ENCODE results near the gene SNRPA.
"Not testable (repeated sequence)": the region's sequence is repeated elsewhere in the genome, so short reads cannot be mapped to it uniquely, and the experiment has no call there.

SNRPA gene

GRCh38 chr19:40721936-40722661 lies 28.9 kb upstream of the SNRPA start:
- no peak for DNase-seq

- DNase-seq, result no peak
Measured at GRCh38 chr19:40723661-40724254, 27.2 kb upstream of the SNRPA start.

GRCh38 chr19:40724315-40724714 lies 26.7 kb upstream of the SNRPA start:
- DNase-seq, result no peak

- DNase-seq, result no peak
Measured at GRCh38 chr19:40724855-40725254, 26.1 kb upstream of the SNRPA start.

GRCh38 chr19:40726279-40726678 lies 24.7 kb upstream of the SNRPA start:
- no peak for DNase-seq

- not testable (repeated sequence) for DNase-seq
Measured at GRCh38 chr19:40730065-40730464, 20.9 kb upstream of the SNRPA start.

GRCh38 chr19:40732304-40732703 lies 18.7 kb upstream of the SNRPA start:
- DNase-seq, result not testable (repeated sequence)

- DNase-seq, result no peak
Measured at GRCh38 chr19:40733149-40733548, 17.9 kb upstream of the SNRPA start.

- DNase-seq, result no peak
Measured at GRCh38 chr19:40735013-40735771, 15.8 kb upstream of the SNRPA start.

- no peak for DNase-seq
Measured at GRCh38 chr19:40736661-40737060, 14.3 kb upstream of the SNRPA start.

- no peak for DNase-seq
Measured at GRCh38 chr19:40737102-40737644, 13.8 kb upstream of the SNRPA start.

GRCh38 chr19:40739030-40739839 lies 11.8 kb upstream of the SNRPA start:
- no peak for DNase-seq

GRCh38 chr19:40739871-40740703 lies 10.9 kb upstream of the SNRPA start:
- DNase-seq, result no peak

- no peak for DNase-seq
Measured at GRCh38 chr19:40740747-40741146, 10.3 kb upstream of the SNRPA start.

GRCh38 chr19:40741527-40742390 lies 9.2 kb upstream of the SNRPA start:
- DNase-seq, result no peak

GRCh38 chr19:40742477-40742876 lies 8.5 kb upstream of the SNRPA start:
- DNase-seq, result no peak

- DNase-seq, result no peak
Measured at GRCh38 chr19:40742886-40743285, 8.1 kb upstream of the SNRPA start.

GRCh38 chr19:40743926-40744325 lies 7.1 kb upstream of the SNRPA start:
- no peak for DNase-seq

GRCh38 chr19:40744554-40745401 lies 6.2 kb upstream of the SNRPA start:
- DNase-seq, result no peak

GRCh38 chr19:40745402-40745780 lies 5.6 kb upstream of the SNRPA start:
- no peak for DNase-seq
